ENCODE measurements around the gene SNED1. TPM values are rescaled to one million over a fixed set of nuclear protein-coding genes. Genes with fewer than 3 reads are reported as not detected.
A peak's percentile ranks its signal among the peaks of the same experiment; 100 is the strongest.

The SNED1 gene
- polyA plus RNA-seq, 2 of the 4 experiments (the other 2 are of a cell fraction): 0.15 to 0.21 TPM

- H3K4me2 ChIP-seq: no peak overlapping the region
- POLR2A ChIA-PET: no interaction called here
- ATAC-seq (no peak), FAIRE-seq (no peak), DNase-seq (ENCODE audit: low read depth in 1 of 2, low spot score in 1 of 2) (no peak)
- no peak overlapping the region for H3K4me3 ChIP-seq
- no peaks in the 10 kb centered on the region for H3K4me1 ChIP-seq
- no peak overlapping the region for H3K27ac ChIP-seq
- 87% methylated on average over 14 of the region's 15 CpGs for WGBS (ENCODE audit: missing lambda C conversion rate)
- TF ChIP-seq RCOR1 (IDR thresholded peaks at IDR 0.05; ENCODE audit: low read depth, low read length) (no peak), HOXB13 (CRISPR knock-in tag; IDR thresholded peaks at IDR 0.05; ENCODE audit: low read depth) (no peak), CHD4 (IDR thresholded peaks at IDR 0.05; ENCODE audit: borderline replicate concordance) (no peak), CTCF (IDR thresholded peaks at IDR 0.05) (no peak), HOXB5 (CRISPR knock-in tag; IDR thresholded peaks at IDR 0.05) (no peak)
- peaks cover 23% of the 10 kb centered on the region for H3K9me3 ChIP-seq
- CTCF ChIA-PET: no interaction called here
Measured at GRCh38 chr2:241030333-241030680, 31.9 kb downstream of the SNED1 start.

- no peak overlapping the region for H3K27ac ChIP-seq
- ChIA-PET CTCF (interaction anchor here (1.1 to 1.2 kb wide), 2 partner anchors 47 kb away, joined by 3 read pairs; no protein-coding TSS in a partner anchor), POLR2A (no interaction called here)
- H3K9me3 ChIP-seq: peaks cover 17% of the 10 kb centered on the region; the same call in 2 of the 3 replicates
- no peak overlapping the region for H3K4me3 ChIP-seq
- WGBS (ENCODE audit: missing lambda C conversion rate): 85% methylated on average over 7 of the region's 7 CpGs
- ATAC-seq: no peak
- no peak for DNase-seq (ENCODE audit: low read depth in 1 of 2, low spot score in 1 of 2)
- no peak for TF ChIP-seq CBX2 (IDR thresholded peaks at IDR 0.05; ENCODE audit: borderline replicate concordance, low read depth)
- no peak overlapping the region for H3K4me2 ChIP-seq
- no peaks in the 10 kb centered on the region for H3K4me1 ChIP-seq
- no peak for FAIRE-seq
Measured at GRCh38 chr2:241030883-241031282, 32.5 kb downstream of the SNED1 start.

GRCh38 chr2:241031436-241032165, 33.2 kb downstream of the SNED1 start:
- TF ChIP-seq BCL3 (IDR thresholded peaks at IDR 0.05) (no peak), RNF2 (IDR thresholded peaks at IDR 0.05; ENCODE audit: borderline replicate concordance, low read depth) (no peak), CTCF (IDR thresholded peaks at IDR 0.05) (no peak)
- no peak for ATAC-seq
- H3K4me3 ChIP-seq: no peak overlapping the region
- H3K9me3 ChIP-seq: peaks cover 10% of the 10 kb centered on the region; the same call in 2 of the 3 replicates
- no peaks in the 10 kb centered on the region for H3K4me1 ChIP-seq
- H3K4me2 ChIP-seq: no peak overlapping the region
- 87% methylated on average over 20 of the region's 20 CpGs for WGBS (ENCODE audit: missing lambda C conversion rate)
- no peak for DNase-seq (ENCODE audit: low read depth in 1 of 2, low spot score in 1 of 2)
- POLR2A ChIA-PET: no interaction called here
- no peak overlapping the region for H3K27ac ChIP-seq
- FAIRE-seq: no peak
- CTCF ChIA-PET: interaction anchor here (1.1 to 1.2 kb wide), 2 partner anchors 47 to 48 kb away, joined by 3 read pairs; no protein-coding TSS in a partner anchor

GRCh38 chr2:241033336-241033987, 35.0 kb downstream of the SNED1 start:
- H3K4me2 ChIP-seq: no peak overlapping the region
- no peak for FAIRE-seq
- 76% methylated on average over 11 of the region's 17 CpGs for WGBS (ENCODE audit: missing lambda C conversion rate)
- DNase-seq (ENCODE audit: low read depth in 1 of 2, low spot score in 1 of 2): no peak
- no peaks in the 10 kb centered on the region for H3K4me1 ChIP-seq
- CTCF ChIA-PET: no interaction called here
- no peak overlapping the region for H3K27ac ChIP-seq
- POLR2A ChIA-PET: no interaction called here
- ATAC-seq: peak in 1 of 2 experiments; percentile 20; a peak in 1 of 6 replicates
- no peaks in the 10 kb centered on the region; the same call in 2 of the 3 replicates for H3K9me3 ChIP-seq
- no peak overlapping the region for H3K4me3 ChIP-seq
- TF ChIP-seq ESRRA (IDR thresholded peaks at IDR 0.05; ENCODE audit: borderline replicate concordance, low read length): no peak
- TF ChIP-seq TFCP2L1 (CRISPR knock-in tag; IDR thresholded peaks at IDR 0.05): no peak
- no peak for TF ChIP-seq USF2 (IDR thresholded peaks at IDR 0.05)
- TF ChIP-seq TP53 (CRISPR knock-in tag; IDR thresholded peaks at IDR 0.05): no peak
- TF ChIP-seq PHF8 (IDR thresholded peaks at IDR 0.05; ENCODE audit: borderline replicate concordance, low read depth): no peak
- TF ChIP-seq NPAS2 (CRISPR knock-in tag; IDR thresholded peaks at IDR 0.05; ENCODE audit: borderline replicate concordance): no peak
- no peak for TF ChIP-seq EHMT2 (IDR thresholded peaks at IDR 0.05; ENCODE audit: low read depth)
- TF ChIP-seq JUN (IDR thresholded peaks at IDR 0.05): no peak
- no peak for TF ChIP-seq E2F6 (IDR thresholded peaks at IDR 0.05; ENCODE audit: borderline replicate concordance, low read depth)
- no peak for TF ChIP-seq CBX8 (IDR thresholded peaks at IDR 0.05)
- TF ChIP-seq CHD4 (IDR thresholded peaks at IDR 0.05; ENCODE audit: borderline replicate concordance): no peak
- no peak for TF ChIP-seq BCL3 (IDR thresholded peaks at IDR 0.05)
- no peak for TF ChIP-seq KDM5A (IDR thresholded peaks at IDR 0.05)
